HCT116 (cell line): ENCODE data around the gene RFPL4A. TPM values are rescaled to one million over a fixed set of nuclear protein-coding genes. Genes with fewer than 3 reads are reported as not detected.

Source experiments
- ATAC-seq: fragments of 200-7000 bp; cut with Tn5 transposase; 2 replicates; pipeline ENCODE4 v1.9.1; 2020; ENCODE audit warnings: mild to moderate bottlenecking, moderate library complexity
- BruUV-seq: library from RNA; stranded (reverse); fragments of 400-500 nt; replicated peaks from 2 replicates; lab custom pipeline; 2021; lab: Mats Ljungman, UMichigan
- CTCF ChIA-PET: fragments of 300-600 bp; sonication (Branson Sonifier 250); formaldehyde crosslinking; loops from one replicate; lab custom pipeline; 2021; ENCODE audit warnings: antibody characterized with exemption; lab: Charles Lee
- POLR2A ChIA-PET: fragments of 300-600, 350-600 bp; sonication (Branson Sonifier 250); formaldehyde crosslinking; loops from one replicate; lab custom pipeline; 2021; ENCODE audit warnings: antibody characterized with exemption; lab: Charles Lee
- RAD21 ChIA-PET, 2 experiments: fragments of 300-600 bp; sonication (Branson Sonifier 250); formaldehyde crosslinking; loops; one replicate each; lab custom pipeline; 2023; ENCODE audit warnings: low total read pairs in 2 of 2; ENCODE audit not compliant: uncharacterized antibody in 2 of 2, unreplicated experiment in 2 of 2, low non-redundant PET in 1 of 2; lab: Charles Lee
- DNase-seq: peaks from one replicate; pipeline ENCODE4 v3.0.0-alpha.2; 2010; ENCODE audit warnings: low read depth, low spot score
- H2AFZ ChIP-seq: fragments of 200-600 bp; shearing (Covaris generic), sonication (generic); 2 replicates; pipeline ENCODE4 v1.6.1; 2017; ENCODE audit warnings: low read depth, mixed run types, mixed read lengths, antibody characterized with exemption, low read length; ENCODE audit not compliant: poor library complexity, severe bottlenecking
- H3K27ac ChIP-seq: 2 replicates; pipeline ENCODE4 v1.5.1; 2012; ENCODE audit warnings: low read depth, low read length
- H3K27me3 ChIP-seq: fragments of 200-600 bp; sonication (generic); 2 replicates; pipeline ENCODE4 v1.6.1; 2016; ENCODE audit warnings: mixed run types, low read length, mixed read lengths; ENCODE audit not compliant: insufficient read depth
- H3K36me3 ChIP-seq, 2 experiments: fragments of 200-500 bp in 1 of 2; fragments of 200-600 bp in 1 of 2; sonication (Bioruptor generic) in 1 of 2; sonication (generic) in 1 of 2; 2 replicates each; pipeline versions ENCODE4 v1.5.1 to v1.6.1; 2014 to 2016; ENCODE audit warnings: low read length in 2 of 2, inconsistent platforms in 1 of 2, mixed read lengths in 1 of 2, mixed run types in 1 of 2; ENCODE audit not compliant: insufficient read depth in 2 of 2, control insufficient read depth in 1 of 2
- H3K4me1 ChIP-seq, 2 experiments: fragments of 200-600 bp in 1 of 2; sonication (generic) in 1 of 2; 2 replicates each; pipeline versions ENCODE4 v1.5.1 to v1.6.1; 2012 to 2017; ENCODE audit warnings: low read length in 2 of 2, inconsistent platforms in 1 of 2, mild to moderate bottlenecking in 1 of 2, mixed read lengths in 1 of 2, mixed run types in 1 of 2, moderate library complexity in 1 of 2; ENCODE audit not compliant: insufficient read depth in 2 of 2, control insufficient read depth in 1 of 2
- H3K4me2 ChIP-seq: fragments of 200-600 bp; sonication (generic); 2 replicates; pipeline ENCODE4 v1.6.1; 2017; ENCODE audit warnings: mixed run types, low read length, mixed read lengths
- H3K4me3 ChIP-seq, 2 experiments: fragments of 200-600 bp in 1 of 2; sonication (generic) in 1 of 2; replicated peaks in 1 of 2; 2 replicates each; pipeline ENCODE4 v1.5.1; 2011 to 2016; ENCODE audit warnings: low read length in 2 of 2, control low read depth in 1 of 2, low read depth in 1 of 2, mild to moderate bottlenecking in 1 of 2, mixed read lengths in 1 of 2, mixed run types in 1 of 2
- H3K79me2 ChIP-seq: fragments of 200-600 bp; sonication (generic); 2 replicates; pipeline ENCODE4 v1.6.1; 2017; ENCODE audit warnings: mild to moderate bottlenecking, mixed run types, low read length, moderate library complexity, mixed read lengths; ENCODE audit not compliant: insufficient read depth
- H3K9ac ChIP-seq: fragments of 200-600 bp; sonication (generic); 2 replicates; pipeline ENCODE4 v1.6.1; 2016; ENCODE audit warnings: low read length, mixed read lengths
- H3K9me2 ChIP-seq: fragments of 200-600 bp; sonication (generic), shearing (Covaris generic); 2 replicates; pipeline ENCODE4 v1.6.1; 2017; ENCODE audit warnings: mixed run types, mild to moderate bottlenecking, moderate library complexity; ENCODE audit not compliant: insufficient read depth
- H3K9me3 ChIP-seq, 2 experiments: fragments of 200-500 bp in 1 of 2; fragments of 200-600 bp in 1 of 2; sonication (Bioruptor generic) in 1 of 2; sonication (generic) in 1 of 2; 2 replicates each; pipeline ENCODE4 v1.6.1; 2014 to 2017; ENCODE audit warnings: low read length in 2 of 2, mixed read lengths in 2 of 2, inconsistent platforms in 1 of 2, low read depth in 1 of 2, mild to moderate bottlenecking in 1 of 2, mixed run types in 1 of 2, moderate library complexity in 1 of 2; ENCODE audit not compliant: control insufficient read depth in 1 of 2, insufficient read depth in 1 of 2
- H4K20me1 ChIP-seq: fragments of 200-600 bp; sonication (generic), shearing (Covaris generic); 2 replicates; pipeline ENCODE4 v1.6.1; 2017; ENCODE audit warnings: mixed run types, mild to moderate bottlenecking, moderate library complexity; ENCODE audit not compliant: insufficient read depth
- ELF1 ChIP-seq: IDR thresholded peaks from 2 replicates; pipeline ENCODE4 v1.6.1; 2012; ENCODE audit warnings: low read depth, borderline replicate concordance
- JUND ChIP-seq: IDR thresholded peaks from 2 replicates; pipeline ENCODE4 v1.6.1; 2012
- RAD21 ChIP-seq: IDR thresholded peaks from 2 replicates; pipeline ENCODE4 v1.6.1; 2012; ENCODE audit warnings: low read depth, mild to moderate bottlenecking
- SIN3A ChIP-seq: IDR thresholded peaks from 2 replicates; pipeline ENCODE4 v1.6.1; 2012; ENCODE audit warnings: low read depth
- SRF ChIP-seq: IDR thresholded peaks from 2 replicates; pipeline ENCODE4 v1.6.1; 2012; ENCODE audit warnings: low read depth
- intact Hi-C: fragments of 100-400 bp; cut with micrococcal nuclease; formaldehyde crosslinking; loops from 2 replicates; pipeline ENCODE4 v1.10.0; 2022
- total RNA-seq: library from RNA; stranded (reverse); gene quantifications from one replicate; pipeline ENCODE4 v1.2.1, GENCODE V29; 2021; ENCODE audit not compliant: unreplicated experiment
- TF ChIP-seq, protein P1 (sequence below): IDR thresholded peaks from 2 replicates; pipeline ENCODE4 v1.6.1; 2012; ENCODE audit warnings: low read depth
- TF ChIP-seq, protein P2 (sequence below): IDR thresholded peaks from 2 replicates; pipeline ENCODE4 v1.6.1; 2012
- TF ChIP-seq, protein P3 (sequence below), 3 experiments: fragments of 200-600 bp in 1 of 3; sonication (generic) in 1 of 3; IDR thresholded peaks in 2 of 3; conservative IDR thresholded peaks in 1 of 3; 2 replicates each; pipeline ENCODE4 v1.5.1; 2012 to 2017; ENCODE audit warnings: low read depth in 2 of 3, low read length in 2 of 3, antibody characterized with exemption in 1 of 3, borderline replicate concordance in 1 of 3, control low read depth in 1 of 3, mild to moderate bottlenecking in 1 of 3, mixed read lengths in 1 of 3, mixed run types in 1 of 3, moderate library complexity in 1 of 3; ENCODE audit not compliant: insufficient read depth in 1 of 3
- TF ChIP-seq, protein P4 (sequence below): IDR thresholded peaks from 2 replicates; pipeline ENCODE4 v1.6.1; 2012
- TF ChIP-seq, protein P5 (sequence below): IDR thresholded peaks from 2 replicates; pipeline ENCODE4 v1.6.1; 2011; ENCODE audit warnings: mild to moderate bottlenecking, low read length, moderate library complexity; ENCODE audit not compliant: insufficient replicate concordance; ENCODE audit errors: extremely low read depth

The RFPL4A gene
- total RNA-seq, 1 experiment from 2014 or later: not detected

DNA sequence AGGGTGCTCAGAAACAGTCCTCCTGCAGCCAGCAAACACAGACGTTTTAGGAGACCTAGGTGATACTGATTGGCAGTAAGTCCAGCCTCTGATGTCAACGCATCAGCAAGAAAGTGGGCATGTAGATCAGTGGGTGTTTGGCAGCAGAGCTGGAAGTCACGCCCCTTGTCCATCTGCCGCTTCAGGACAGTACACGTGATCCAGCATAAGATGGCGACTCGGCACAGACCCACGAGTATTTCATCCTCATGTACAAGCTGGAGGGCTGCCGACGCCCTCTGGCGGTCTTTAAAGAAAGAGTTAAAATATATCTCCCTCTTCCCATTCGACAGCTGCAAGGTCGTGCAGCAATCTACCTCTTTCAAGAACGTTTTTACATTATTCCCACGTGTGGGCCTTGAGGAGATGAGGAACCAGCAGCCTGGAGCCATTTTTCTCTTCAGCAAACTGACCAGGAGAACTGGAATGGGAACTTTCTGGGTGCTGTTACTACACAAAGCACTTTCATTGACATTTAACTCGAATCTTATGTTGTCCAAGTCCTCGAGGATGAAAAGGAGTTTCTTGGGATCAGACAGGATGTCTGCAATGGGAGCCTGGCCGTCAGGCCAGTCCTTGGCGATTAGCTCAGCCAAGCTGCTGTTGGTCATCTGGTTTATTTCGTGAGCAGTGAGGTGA is 50.6 kb downstream of the RFPL4A start (continued):
- TF ChIP-seq, protein P1, sequence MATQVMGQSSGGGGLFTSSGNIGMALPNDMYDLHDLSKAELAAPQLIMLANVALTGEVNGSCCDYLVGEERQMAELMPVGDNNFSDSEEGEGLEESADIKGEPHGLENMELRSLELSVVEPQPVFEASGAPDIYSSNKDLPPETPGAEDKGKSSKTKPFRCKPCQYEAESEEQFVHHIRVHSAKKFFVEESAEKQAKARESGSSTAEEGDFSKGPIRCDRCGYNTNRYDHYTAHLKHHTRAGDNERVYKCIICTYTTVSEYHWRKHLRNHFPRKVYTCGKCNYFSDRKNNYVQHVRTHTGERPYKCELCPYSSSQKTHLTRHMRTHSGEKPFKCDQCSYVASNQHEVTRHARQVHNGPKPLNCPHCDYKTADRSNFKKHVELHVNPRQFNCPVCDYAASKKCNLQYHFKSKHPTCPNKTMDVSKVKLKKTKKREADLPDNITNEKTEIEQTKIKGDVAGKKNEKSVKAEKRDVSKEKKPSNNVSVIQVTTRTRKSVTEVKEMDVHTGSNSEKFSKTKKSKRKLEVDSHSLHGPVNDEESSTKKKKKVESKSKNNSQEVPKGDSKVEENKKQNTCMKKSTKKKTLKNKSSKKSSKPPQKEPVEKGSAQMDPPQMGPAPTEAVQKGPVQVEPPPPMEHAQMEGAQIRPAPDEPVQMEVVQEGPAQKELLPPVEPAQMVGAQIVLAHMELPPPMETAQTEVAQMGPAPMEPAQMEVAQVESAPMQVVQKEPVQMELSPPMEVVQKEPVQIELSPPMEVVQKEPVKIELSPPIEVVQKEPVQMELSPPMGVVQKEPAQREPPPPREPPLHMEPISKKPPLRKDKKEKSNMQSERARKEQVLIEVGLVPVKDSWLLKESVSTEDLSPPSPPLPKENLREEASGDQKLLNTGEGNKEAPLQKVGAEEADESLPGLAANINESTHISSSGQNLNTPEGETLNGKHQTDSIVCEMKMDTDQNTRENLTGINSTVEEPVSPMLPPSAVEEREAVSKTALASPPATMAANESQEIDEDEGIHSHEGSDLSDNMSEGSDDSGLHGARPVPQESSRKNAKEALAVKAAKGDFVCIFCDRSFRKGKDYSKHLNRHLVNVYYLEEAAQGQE: no peak
- TF ChIP-seq, protein P2, sequence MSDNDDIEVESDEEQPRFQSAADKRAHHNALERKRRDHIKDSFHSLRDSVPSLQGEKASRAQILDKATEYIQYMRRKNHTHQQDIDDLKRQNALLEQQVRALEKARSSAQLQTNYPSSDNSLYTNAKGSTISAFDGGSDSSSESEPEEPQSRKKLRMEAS: peak; percentile 95
- TF ChIP-seq SRF: no peak
- TF ChIP-seq SIN3A: no peak
- TF ChIP-seq JUND: no peak

DNA sequence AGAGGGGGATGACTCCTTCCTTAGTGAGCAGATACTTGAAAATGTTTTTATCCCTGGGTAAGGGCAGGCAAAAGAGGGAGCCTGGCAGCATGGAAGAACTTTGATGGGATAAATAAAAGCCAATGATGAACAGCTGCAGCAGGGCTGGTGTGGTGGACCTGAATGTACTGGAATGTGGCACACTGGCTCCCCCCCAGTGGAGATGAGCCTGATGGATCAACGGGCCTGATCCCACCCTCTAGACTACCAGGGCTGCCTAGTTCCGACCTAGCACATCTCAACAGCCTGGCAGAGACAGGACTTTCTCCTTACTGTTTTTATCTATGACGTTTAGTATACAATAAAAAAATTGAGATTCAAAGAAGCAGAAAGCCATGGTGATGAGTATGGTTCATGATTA is 52.4 kb downstream of the RFPL4A start:
- no peaks in the 10 kb centered on the region for H3K27me3 ChIP-seq
- intact Hi-C loops: loop anchor here (5.0 kb wide), 1 partner anchor 179 kb away; no protein-coding TSS in a partner anchor
- POLR2A ChIA-PET: no interaction called here
- peaks cover 0 to 7% of the 10 kb centered on the region in 2 experiments; a peak in 2 of 4 replicates for H3K4me1 ChIP-seq
- no peaks in the 10 kb centered on the region for H3K79me2 ChIP-seq
- H3K4me3 ChIP-seq: no peak overlapping the region
- no peak overlapping the region for H3K9ac ChIP-seq
- no peak overlapping the region for H3K27ac ChIP-seq
- RAD21 ChIA-PET: no interaction called here
- peak; percentile 57 for ATAC-seq
- CTCF ChIA-PET: interaction anchor here (1.7 to 3.6 kb wide), 5 partner anchors 11 to 179 kb away, joined by 4 to 28 read pairs (median 14); no protein-coding TSS in a partner anchor
- no peaks in the 10 kb centered on the region for H3K9me3 ChIP-seq
- H2AFZ ChIP-seq: no peak overlapping the region
- TF ChIP-seq, protein P3, sequence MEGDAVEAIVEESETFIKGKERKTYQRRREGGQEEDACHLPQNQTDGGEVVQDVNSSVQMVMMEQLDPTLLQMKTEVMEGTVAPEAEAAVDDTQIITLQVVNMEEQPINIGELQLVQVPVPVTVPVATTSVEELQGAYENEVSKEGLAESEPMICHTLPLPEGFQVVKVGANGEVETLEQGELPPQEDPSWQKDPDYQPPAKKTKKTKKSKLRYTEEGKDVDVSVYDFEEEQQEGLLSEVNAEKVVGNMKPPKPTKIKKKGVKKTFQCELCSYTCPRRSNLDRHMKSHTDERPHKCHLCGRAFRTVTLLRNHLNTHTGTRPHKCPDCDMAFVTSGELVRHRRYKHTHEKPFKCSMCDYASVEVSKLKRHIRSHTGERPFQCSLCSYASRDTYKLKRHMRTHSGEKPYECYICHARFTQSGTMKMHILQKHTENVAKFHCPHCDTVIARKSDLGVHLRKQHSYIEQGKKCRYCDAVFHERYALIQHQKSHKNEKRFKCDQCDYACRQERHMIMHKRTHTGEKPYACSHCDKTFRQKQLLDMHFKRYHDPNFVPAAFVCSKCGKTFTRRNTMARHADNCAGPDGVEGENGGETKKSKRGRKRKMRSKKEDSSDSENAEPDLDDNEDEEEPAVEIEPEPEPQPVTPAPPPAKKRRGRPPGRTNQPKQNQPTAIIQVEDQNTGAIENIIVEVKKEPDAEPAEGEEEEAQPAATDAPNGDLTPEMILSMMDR (IDR thresholded peaks at IDR 0.05 in 2 of 3, conservative IDR thresholded peaks at IDR 0.05 in 1 of 3; ENCODE audit: borderline replicate concordance in 1 of 3, insufficient read depth in 1 of 3, low read depth in 2 of 3, low read length in 2 of 3): peak in 2 of 3 experiments; percentile 17 to 24; a peak in 2 of 6 replicates
- TF ChIP-seq, protein P2: no peak
- TF ChIP-seq, protein P4, sequence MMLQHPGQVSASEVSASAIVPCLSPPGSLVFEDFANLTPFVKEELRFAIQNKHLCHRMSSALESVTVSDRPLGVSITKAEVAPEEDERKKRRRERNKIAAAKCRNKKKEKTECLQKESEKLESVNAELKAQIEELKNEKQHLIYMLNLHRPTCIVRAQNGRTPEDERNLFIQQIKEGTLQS: no peak
- TF ChIP-seq RAD21 (0 out of 2 replicates have a peak, but pooled peaks have one; percentile 21), SIN3A (no peak), SRF (no peak), ELF1 (no peak)
- TF ChIP-seq, protein P5, sequence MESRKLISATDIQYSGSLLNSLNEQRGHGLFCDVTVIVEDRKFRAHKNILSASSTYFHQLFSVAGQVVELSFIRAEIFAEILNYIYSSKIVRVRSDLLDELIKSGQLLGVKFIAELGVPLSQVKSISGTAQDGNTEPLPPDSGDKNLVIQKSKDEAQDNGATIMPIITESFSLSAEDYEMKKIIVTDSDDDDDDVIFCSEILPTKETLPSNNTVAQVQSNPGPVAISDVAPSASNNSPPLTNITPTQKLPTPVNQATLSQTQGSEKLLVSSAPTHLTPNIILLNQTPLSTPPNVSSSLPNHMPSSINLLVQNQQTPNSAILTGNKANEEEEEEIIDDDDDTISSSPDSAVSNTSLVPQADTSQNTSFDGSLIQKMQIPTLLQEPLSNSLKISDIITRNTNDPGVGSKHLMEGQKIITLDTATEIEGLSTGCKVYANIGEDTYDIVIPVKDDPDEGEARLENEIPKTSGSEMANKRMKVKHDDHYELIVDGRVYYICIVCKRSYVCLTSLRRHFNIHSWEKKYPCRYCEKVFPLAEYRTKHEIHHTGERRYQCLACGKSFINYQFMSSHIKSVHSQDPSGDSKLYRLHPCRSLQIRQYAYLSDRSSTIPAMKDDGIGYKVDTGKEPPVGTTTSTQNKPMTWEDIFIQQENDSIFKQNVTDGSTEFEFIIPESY: no peak
- no peak overlapping the region for H3K4me2 ChIP-seq
- no peaks in the 10 kb centered on the region for H3K9me2 ChIP-seq
- no peaks in the 10 kb centered on the region for H3K36me3 ChIP-seq
- no TSS peak for BruUV-seq
- no peaks in the 10 kb centered on the region for H4K20me1 ChIP-seq
- no peak for DNase-seq
